Endodermal cell (in vitro differentiated cells): Measurements from ENCODE around the gene ATOX1. TPM values are rescaled to one million over a fixed set of nuclear protein-coding genes. Genes with fewer than 3 reads are reported as not detected.

Experiments used
- DNase-seq: peaks from one replicate; pipeline ENCODE4 v3.0.0-alpha.2; 2017
- H3K27ac ChIP-seq: 2 replicates; pipeline ENCODE4 v1.5.1; 2013; ENCODE audit warnings: mild to moderate bottlenecking, low read depth, low read length, moderate library complexity
- H3K27me3 ChIP-seq: 2 replicates; pipeline ENCODE4 v1.6.1; 2013; ENCODE audit warnings: mild to moderate bottlenecking, low read length, moderate library complexity; ENCODE audit not compliant: insufficient read depth, control insufficient read depth, poor library complexity, severe bottlenecking
- H3K36me3 ChIP-seq: 2 replicates; pipeline ENCODE4 v1.7.0; 2013; ENCODE audit warnings: mild to moderate bottlenecking, low read length, moderate library complexity; ENCODE audit not compliant: control insufficient read depth, insufficient read depth
- H3K4me1 ChIP-seq: one replicate; pipeline ENCODE4 v1.7.0; 2013; ENCODE audit warnings: low read length; ENCODE audit not compliant: control insufficient read depth, insufficient read depth
- H3K4me3 ChIP-seq: 2 replicates; pipeline ENCODE4 v1.5.1; 2013; ENCODE audit warnings: mild to moderate bottlenecking, low read length, moderate library complexity
- H3K9ac ChIP-seq: 2 replicates; pipeline ENCODE4 v1.6.1; 2013; ENCODE audit warnings: mild to moderate bottlenecking, low read length, moderate library complexity; ENCODE audit not compliant: poor library complexity, severe bottlenecking; ENCODE audit errors: extremely low read depth
- H3K9me3 ChIP-seq: 2 replicates; pipeline ENCODE4 v1.6.1; 2013; ENCODE audit warnings: mild to moderate bottlenecking, low read length, moderate library complexity; ENCODE audit not compliant: control insufficient read depth
- H3K27ac Mint-ChIP-seq: 2 replicates; pipeline ENCODE4 v1.8.0; 2020; ENCODE audit warnings: mixed read lengths
- H3K27me3 Mint-ChIP-seq: 2 replicates; pipeline ENCODE4 v1.8.0; 2021; ENCODE audit warnings: mild to moderate bottlenecking, mixed read lengths; ENCODE audit not compliant: insufficient read depth
- H3K36me3 Mint-ChIP-seq: 2 replicates; pipeline ENCODE4 v1.8.0; 2020; ENCODE audit warnings: low read depth, mixed read lengths
- H3K4me1 Mint-ChIP-seq: 2 replicates; pipeline ENCODE4 v1.8.0; 2020; ENCODE audit warnings: mixed read lengths
- H3K4me3 Mint-ChIP-seq: 2 replicates; pipeline ENCODE4 v1.8.0; 2020; ENCODE audit warnings: mild to moderate bottlenecking, moderate library complexity, mixed read lengths
- H3K9me3 Mint-ChIP-seq: 2 replicates; pipeline ENCODE4 v1.8.0; 2020; ENCODE audit warnings: mild to moderate bottlenecking, mixed read lengths
- WGBS, 2 experiments: methylation state at CpG; one replicate each; pipeline versions ENCODE4 v1.1.5 to v1.1.7; 2013; ENCODE audit warnings: missing lambda C conversion rate in 2 of 2, mixed read lengths in 1 of 2; ENCODE audit not compliant: insufficient coverage in 1 of 2, insufficient read length in 1 of 2; 5-methylcytosine and 5-hydroxymethylcytosine counted together
- total RNA-seq, 2 donors: library from RNA; stranded (reverse); fragmentation: NEBNext Ultra II Directional in 1 of 2; extraction: Animal tissue kit (Norgen Biotek cat#: 25700) in 1 of 2; gene quantifications; 2 replicates in 1 of 2; 3 replicates in 1 of 2; pipeline ENCODE4 v1.2.1, GENCODE V29; 2021
- TF ChIP-seq, protein P1 (sequence below): fragments of 200-600 bp; sonication (generic); conservative IDR thresholded peaks from 2 replicates; pipeline ENCODE4 v1.5.0; 2021; ENCODE audit warnings: antibody characterized with exemption, mild to moderate bottlenecking

The ATOX1 gene
- total RNA-seq, 2 donors from 2014 or later = 105 to 129 TPM

DNA sequence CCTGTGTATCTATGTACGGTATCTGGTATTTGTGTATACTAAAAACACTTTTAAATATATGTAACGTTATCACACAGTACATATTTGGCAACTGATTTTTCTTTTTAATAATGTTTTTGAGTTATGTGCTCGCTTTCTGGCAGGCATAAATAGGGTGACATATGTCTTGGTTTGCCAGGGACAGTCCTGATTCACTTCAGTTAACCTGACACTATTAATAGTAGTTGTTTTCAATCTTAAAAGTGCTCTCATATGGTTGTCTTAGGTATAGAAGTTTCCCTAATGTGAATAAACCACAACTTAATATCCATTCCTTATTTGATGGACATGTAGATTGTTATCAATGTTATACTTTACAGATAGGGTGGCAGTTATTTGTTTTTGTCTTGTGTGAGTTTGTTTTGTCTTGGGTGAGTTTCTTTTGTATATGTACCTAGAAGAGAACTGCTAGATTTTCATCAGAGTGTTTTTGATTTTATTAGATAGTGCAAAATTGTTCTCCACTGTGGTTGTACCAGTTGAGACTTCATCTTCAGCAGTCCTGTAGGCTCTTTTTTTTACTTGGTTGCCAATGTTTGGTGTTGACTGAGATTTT lies 21.2 kb upstream of the ATOX1 start:
- no peak for DNase-seq
- Mint-ChIP-seq H3K27me3 (no peaks in the 10 kb centered on the region), H3K36me3 (peaks cover 22% of the 10 kb centered on the region), H3K27ac (peak overlapping the region; percentile 64), H3K9me3 (no peaks in the 10 kb centered on the region), H3K4me1 (peaks cover 65% of the 10 kb centered on the region), H3K4me3 (no peak overlapping the region)
- Histone ChIP-seq H3K27me3 (no peaks in the 10 kb centered on the region), H3K27ac (no peak overlapping the region), H3K9ac (no peak overlapping the region), H3K9me3 (no peaks in the 10 kb centered on the region), H3K4me3 (peak overlapping the region; percentile 24), H3K36me3 (peaks cover 41% of the 10 kb centered on the region), H3K4me1 (peaks cover 14% of the 10 kb centered on the region)
- TF ChIP-seq, protein P1, sequence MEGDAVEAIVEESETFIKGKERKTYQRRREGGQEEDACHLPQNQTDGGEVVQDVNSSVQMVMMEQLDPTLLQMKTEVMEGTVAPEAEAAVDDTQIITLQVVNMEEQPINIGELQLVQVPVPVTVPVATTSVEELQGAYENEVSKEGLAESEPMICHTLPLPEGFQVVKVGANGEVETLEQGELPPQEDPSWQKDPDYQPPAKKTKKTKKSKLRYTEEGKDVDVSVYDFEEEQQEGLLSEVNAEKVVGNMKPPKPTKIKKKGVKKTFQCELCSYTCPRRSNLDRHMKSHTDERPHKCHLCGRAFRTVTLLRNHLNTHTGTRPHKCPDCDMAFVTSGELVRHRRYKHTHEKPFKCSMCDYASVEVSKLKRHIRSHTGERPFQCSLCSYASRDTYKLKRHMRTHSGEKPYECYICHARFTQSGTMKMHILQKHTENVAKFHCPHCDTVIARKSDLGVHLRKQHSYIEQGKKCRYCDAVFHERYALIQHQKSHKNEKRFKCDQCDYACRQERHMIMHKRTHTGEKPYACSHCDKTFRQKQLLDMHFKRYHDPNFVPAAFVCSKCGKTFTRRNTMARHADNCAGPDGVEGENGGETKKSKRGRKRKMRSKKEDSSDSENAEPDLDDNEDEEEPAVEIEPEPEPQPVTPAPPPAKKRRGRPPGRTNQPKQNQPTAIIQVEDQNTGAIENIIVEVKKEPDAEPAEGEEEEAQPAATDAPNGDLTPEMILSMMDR = no peak
- WGBS, 2 experiments = 91% methylated on average over 3 of the region's 3 CpGs; no CpG with 5 or more reads in 1 of the 2 experiments

DNA sequence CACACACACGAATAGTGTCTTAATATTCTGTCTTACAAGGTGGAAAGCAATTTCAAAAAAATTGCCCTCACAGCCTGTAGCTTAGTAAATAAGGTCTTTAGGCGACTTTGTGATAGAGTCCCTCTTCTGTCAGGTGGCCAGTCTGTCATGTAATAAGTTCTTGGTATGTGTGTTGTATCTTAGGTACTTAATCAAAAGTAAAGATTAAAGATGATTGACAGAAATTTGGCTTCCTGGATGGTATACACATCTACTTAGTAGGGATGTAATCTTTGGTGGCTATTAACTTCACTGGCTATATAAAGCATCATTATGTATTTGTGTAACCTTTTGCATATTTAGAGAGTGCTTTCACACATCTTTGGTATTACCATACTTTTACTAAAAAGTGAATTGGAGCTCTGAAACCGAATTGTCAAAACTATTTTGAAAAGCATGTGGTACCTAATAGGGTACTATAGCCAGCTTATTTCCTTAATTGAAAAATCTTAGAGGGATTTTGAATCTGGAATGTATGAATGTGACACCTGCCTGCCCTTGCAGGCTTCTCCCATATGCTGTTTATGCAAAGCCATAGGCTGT lies 16.7 kb upstream of the ATOX1 start:
- Histone ChIP-seq H3K9ac (peak overlapping the region; percentile 2), H3K4me3 (peak overlapping the region; percentile 99), H3K27ac (no peak overlapping the region), H3K36me3 (peaks cover 28% of the 10 kb centered on the region), H3K9me3 (no peaks in the 10 kb centered on the region), H3K4me1 (peaks cover 18% of the 10 kb centered on the region), H3K27me3 (no peaks in the 10 kb centered on the region)
- Mint-ChIP-seq H3K36me3 (peaks cover 27% of the 10 kb centered on the region), H3K9me3 (no peaks in the 10 kb centered on the region), H3K27me3 (no peaks in the 10 kb centered on the region), H3K27ac (peak overlapping the region; percentile 2), H3K4me3 (no peak overlapping the region), H3K4me1 (peaks cover 61% of the 10 kb centered on the region)
- 72% methylated on average over 3 of the region's 3 CpGs; no CpG with 5 or more reads in 1 of the 2 experiments for WGBS, 2 experiments
- no peak for DNase-seq
- TF ChIP-seq, protein P1 = no peak

DNA sequence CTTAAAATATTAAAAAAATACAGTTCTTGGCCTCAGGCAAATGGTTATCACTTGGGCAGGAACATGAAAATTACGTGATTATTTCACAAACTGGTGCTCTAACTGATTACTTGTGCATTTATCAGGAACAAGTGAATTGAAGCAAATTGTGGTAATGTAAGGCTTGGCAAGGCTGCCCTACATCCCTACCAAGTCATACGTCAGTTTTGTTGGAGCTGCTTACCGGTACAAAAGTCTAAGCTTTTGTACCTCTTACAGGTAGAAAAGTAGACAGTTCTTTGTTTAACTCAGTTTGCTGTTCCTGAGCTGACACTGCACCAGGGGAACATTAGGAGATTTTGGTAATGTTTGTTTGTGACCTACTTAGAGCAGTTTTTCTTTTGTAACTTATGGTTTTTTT lies 15.5 kb upstream of the ATOX1 start:
- Mint-ChIP-seq H3K4me3 (no peak overlapping the region), H3K27me3 (no peaks in the 10 kb centered on the region), H3K36me3 (peaks cover 24% of the 10 kb centered on the region), H3K9me3 (no peaks in the 10 kb centered on the region), H3K4me1 (peaks cover 52% of the 10 kb centered on the region), H3K27ac (peak overlapping the region; percentile 24)
- H3K4me1 ChIP-seq = peaks cover 18% of the 10 kb centered on the region
- DNase-seq = no peak
- peak overlapping the region; percentile 93 for H3K9ac ChIP-seq
- no peaks in the 10 kb centered on the region for H3K9me3 ChIP-seq
- TF ChIP-seq, protein P1 = no peak
- peaks cover 21% of the 10 kb centered on the region for H3K36me3 ChIP-seq
- WGBS, 2 experiments = 20 to 25% methylated on average over 1 to 3 of the region's 3 CpGs
- H3K27ac ChIP-seq = no peak overlapping the region
- no peaks in the 10 kb centered on the region for H3K27me3 ChIP-seq
- H3K4me3 ChIP-seq = peak overlapping the region; percentile 99
